ACC112 (cell line): Measurements from ENCODE around the gene SPIN4.
"Not testable (repeated sequence)": the region's sequence is repeated elsewhere in the genome, so short reads cannot be mapped to it uniquely, and the experiment has no call there.

ENCODE experiments used
- H2AFZ ChIP-seq: fragments of 200-600 bp; sonication (generic); one replicate; pipeline ENCODE4 v1.6.0; 2017; ENCODE audit warnings: antibody characterized with exemption, low read length; ENCODE audit not compliant: unreplicated experiment
- H3K27ac ChIP-seq: fragments of 200-600 bp; sonication (generic); 2 replicates; pipeline ENCODE4 v1.5.1; 2014; ENCODE audit warnings: low read depth, mild to moderate bottlenecking, antibody characterized with exemption, low read length, moderate library complexity
- H3K27me3 ChIP-seq: fragments of 200-600 bp; sonication (generic); 2 replicates; pipeline ENCODE4 v1.6.1; 2014; ENCODE audit warnings: mild to moderate bottlenecking, antibody characterized with exemption, low read length, moderate library complexity, mixed read lengths; ENCODE audit not compliant: insufficient read depth
- H3K36me3 ChIP-seq: fragments of 200-600 bp; sonication (generic); 2 replicates; pipeline ENCODE4 v1.6.1; 2016; ENCODE audit warnings: mild to moderate bottlenecking, antibody characterized with exemption, low read length, moderate library complexity, mixed read lengths; ENCODE audit not compliant: insufficient read depth
- H3K4me1 ChIP-seq: fragments of 200-600 bp; sonication (generic); one replicate; pipeline ENCODE4 v1.6.1; 2016; ENCODE audit warnings: low read length, mixed read lengths; ENCODE audit not compliant: insufficient read depth, unreplicated experiment, control insufficient read depth
- H3K4me3 ChIP-seq: fragments of 200-600 bp; sonication (generic); 2 replicates; pipeline ENCODE4 v1.5.1; 2014; ENCODE audit warnings: mild to moderate bottlenecking, low read depth, low read length
- H3K79me2 ChIP-seq: fragments of 200-600 bp; sonication (generic); one replicate; pipeline ENCODE4 v1.6.0; 2016; ENCODE audit warnings: low read length; ENCODE audit not compliant: control insufficient read depth, unreplicated experiment, insufficient read depth

The SPIN4 gene

GRCh38 chrX:63350941-63351616 lies at the start of gene SPIN4:
Gene SPIN4 (minus strand): TSS chrX:63351332. CDS start chrX:63350819, 513 bp downstream.
- Histone ChIP-seq H3K4me1 (peaks cover 6% of the 10 kb centered on the region), H3K4me3 (peak within 1 kb of the TSS; percentile 91), H3K27me3 (no peaks in the 10 kb centered on the region), H3K79me2 (peaks cover 18% of the 10 kb centered on the region), H3K27ac (peak within 1 kb of the TSS; percentile 46), H3K36me3 (no peaks in the 10 kb centered on the region), H2AFZ (peak within 1 kb of the TSS; percentile 84)

DNA sequence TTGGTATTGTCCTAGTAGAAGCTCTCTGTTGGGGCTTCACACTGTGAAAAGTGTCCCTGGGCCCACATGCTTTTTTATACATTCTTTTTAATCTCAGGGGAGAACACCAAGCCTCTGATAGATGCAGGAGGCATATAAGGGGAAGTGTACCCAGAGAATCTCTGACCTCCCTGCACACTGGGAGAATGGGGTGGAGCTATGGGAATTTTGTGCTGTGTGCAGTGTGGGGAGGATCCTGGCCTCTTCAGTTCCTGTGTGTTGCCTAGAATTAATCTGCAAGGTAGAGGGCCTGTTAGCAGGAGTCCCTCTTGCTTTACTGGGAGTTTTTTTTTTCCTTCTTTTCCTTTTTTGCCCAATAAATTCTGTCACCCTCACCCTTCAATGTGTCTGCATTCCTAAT lies 49.2 kb upstream of the SPIN4 start:
- Histone ChIP-seq H2AFZ (no peak overlapping the region), H3K27me3 (no peaks in the 10 kb centered on the region), H3K27ac (no peak overlapping the region), H3K36me3 (no peaks in the 10 kb centered on the region), H3K79me2 (no peaks in the 10 kb centered on the region), H3K4me3 (no peak overlapping the region), H3K4me1 (no peaks in the 10 kb centered on the region)

DNA sequence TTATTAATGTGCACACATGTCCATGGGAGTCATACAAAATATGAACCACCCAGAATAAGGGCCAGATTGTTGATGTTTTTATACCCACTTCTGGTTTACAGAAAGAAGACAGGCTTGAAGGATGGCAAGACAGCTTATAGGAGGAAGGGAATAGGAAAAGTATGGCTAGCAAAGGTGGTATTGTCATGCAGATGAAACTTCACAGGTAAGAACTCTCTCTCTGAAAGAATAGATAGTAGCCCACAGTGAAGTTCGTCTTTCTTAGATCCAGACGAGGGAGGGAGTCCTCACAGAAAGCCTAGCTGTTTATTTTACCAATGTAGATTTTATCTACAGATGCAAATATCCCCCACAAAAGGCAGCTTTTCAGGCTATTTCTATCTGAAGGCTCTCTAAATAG lies 43.7 kb upstream of the SPIN4 start:
- Histone ChIP-seq H3K27me3 (no peaks in the 10 kb centered on the region), H3K79me2 (no peaks in the 10 kb centered on the region), H3K36me3 (no peaks in the 10 kb centered on the region), H3K4me3 (no peak overlapping the region), H2AFZ (no peak overlapping the region), H3K4me1 (no peaks in the 10 kb centered on the region), H3K27ac (no peak overlapping the region)

- H3K4me1 ChIP-seq, H2AFZ ChIP-seq, H3K27ac ChIP-seq, H3K27me3 ChIP-seq, H3K79me2 ChIP-seq, H3K36me3 ChIP-seq, H3K4me3 ChIP-seq: not testable (repeated sequence)
Observed at GRCh38 chrX:63393094-63393493, 42.0 kb upstream of the SPIN4 start.

GRCh38 chrX:63387411-63387810 lies 36.3 kb upstream of the SPIN4 start:
- Histone ChIP-seq H3K4me3 (no peak overlapping the region), H3K4me1 (no peaks in the 10 kb centered on the region)

DNA sequence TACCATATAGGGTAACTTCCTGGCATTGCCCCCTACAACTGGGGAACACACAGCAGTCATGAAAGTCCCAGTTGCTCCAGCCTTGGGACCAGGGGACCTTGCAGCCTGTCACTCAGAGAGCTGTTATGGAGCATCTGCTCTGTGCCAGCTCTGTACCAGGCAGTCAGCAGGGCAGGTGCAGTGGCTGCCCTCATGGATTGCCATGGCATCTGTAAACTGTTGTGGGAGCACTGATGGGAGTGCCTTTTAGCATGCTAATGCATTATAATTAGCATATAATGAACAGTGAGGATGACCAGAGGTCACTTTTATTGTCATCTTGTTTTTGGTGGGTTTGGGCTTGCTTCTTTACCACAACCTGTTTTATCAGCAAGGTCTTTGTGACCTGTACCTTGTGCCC lies 33.1 kb upstream of the SPIN4 start:
- H3K27ac ChIP-seq, H3K27me3 ChIP-seq, H3K4me1 ChIP-seq, H3K4me3 ChIP-seq, H3K36me3 ChIP-seq, H3K79me2 ChIP-seq, H2AFZ ChIP-seq: not testable (repeated sequence)

More at GRCh38 chrX:63387411-63387810, 36.3 kb upstream of the SPIN4 start:
- no peak overlapping the region for H2AFZ ChIP-seq
- no peak overlapping the region for H3K27ac ChIP-seq
- H3K79me2 ChIP-seq = no peaks in the 10 kb centered on the region
- H3K27me3 ChIP-seq = no peaks in the 10 kb centered on the region
- no peaks in the 10 kb centered on the region for H3K36me3 ChIP-seq

GRCh38 chrX:63373012-63373411 lies 21.9 kb upstream of the SPIN4 start:
- not testable (repeated sequence) for H2AFZ ChIP-seq, H3K27me3 ChIP-seq, H3K4me1 ChIP-seq, H3K79me2 ChIP-seq, H3K4me3 ChIP-seq, H3K36me3 ChIP-seq, H3K27ac ChIP-seq

- not testable (repeated sequence) for H3K27me3 ChIP-seq, H3K4me3 ChIP-seq, H3K4me1 ChIP-seq, H2AFZ ChIP-seq, H3K79me2 ChIP-seq, H3K36me3 ChIP-seq, H3K27ac ChIP-seq
Observed at GRCh38 chrX:63367699-63368098, 16.6 kb upstream of the SPIN4 start.

GRCh38 chrX:63363788-63364187 lies 12.7 kb upstream of the SPIN4 start:
- H3K4me1 ChIP-seq = no peaks in the 10 kb centered on the region
- H3K27me3 ChIP-seq = no peaks in the 10 kb centered on the region
- no peaks in the 10 kb centered on the region for H3K36me3 ChIP-seq
- H3K4me3 ChIP-seq = no peak overlapping the region
- H3K27ac ChIP-seq = no peak overlapping the region
- H3K79me2 ChIP-seq = no peaks in the 10 kb centered on the region
- no peak overlapping the region for H2AFZ ChIP-seq

DNA sequence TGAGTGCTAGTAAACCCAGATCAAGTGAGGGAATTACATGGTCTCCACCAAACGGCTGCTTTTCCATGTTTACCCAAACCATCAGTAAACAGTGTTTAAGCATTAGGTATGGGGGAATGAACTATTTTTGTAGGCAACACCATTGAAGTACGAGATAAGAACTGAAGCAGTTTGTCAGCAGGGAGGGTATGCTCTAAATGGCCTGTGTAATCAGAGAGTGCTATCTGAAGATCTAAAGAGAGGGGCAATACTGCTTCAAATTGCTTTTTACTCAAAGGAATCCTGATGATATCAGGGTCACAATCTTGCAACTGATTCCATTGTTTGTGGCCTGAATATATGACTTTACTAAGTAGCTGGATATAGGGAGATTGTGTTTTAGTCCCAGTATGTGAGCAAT lies 10.4 kb upstream of the SPIN4 start:
- Histone ChIP-seq H3K4me1 (no peaks in the 10 kb centered on the region), H3K4me3 (no peak overlapping the region), H3K79me2 (no peaks in the 10 kb centered on the region), H3K27ac (no peak overlapping the region), H2AFZ (no peak overlapping the region), H3K36me3 (no peaks in the 10 kb centered on the region), H3K27me3 (no peaks in the 10 kb centered on the region)

DNA sequence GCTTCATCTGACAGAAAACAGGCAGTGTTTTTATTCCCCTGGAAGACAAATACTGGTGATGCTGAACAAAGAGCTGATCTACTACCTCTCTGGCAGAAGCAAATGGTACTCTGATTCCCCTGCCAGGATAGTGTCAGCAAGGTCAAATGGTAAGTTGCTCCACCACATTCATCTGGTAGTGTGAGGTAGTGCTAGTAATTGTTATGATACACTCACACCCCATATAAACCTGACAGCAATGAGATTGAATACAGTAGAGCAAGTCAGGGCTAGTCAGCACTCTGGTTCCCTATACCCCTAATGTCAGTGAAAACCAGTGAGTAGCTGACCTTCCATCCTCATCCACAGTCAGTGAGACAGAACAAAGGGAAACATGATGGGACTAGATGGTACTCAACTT lies 3.4 kb upstream of the SPIN4 start:
- Histone ChIP-seq H3K27me3 (no peaks in the 10 kb centered on the region), H2AFZ (no peak overlapping the region), H3K27ac (no peak overlapping the region), H3K4me1 (peaks cover 3% of the 10 kb centered on the region), H3K4me3 (no peak overlapping the region), H3K79me2 (peaks cover 10% of the 10 kb centered on the region), H3K36me3 (no peaks in the 10 kb centered on the region)
